ENCODE data around the gene ATP6V0E2.

The ATP6V0E2 gene

GRCh38 chr7:149864023-149864422, 9.7 kb upstream of the ATP6V0E2 start:
- no peak for DNase-seq (ENCODE audit: low read depth)

GRCh38 chr7:149864751-149865150, 9.0 kb upstream of the ATP6V0E2 start:
- DNase-seq (ENCODE audit: low read depth): no peak

GRCh38 chr7:149865437-149865836, 8.3 kb upstream of the ATP6V0E2 start:
- DNase-seq (ENCODE audit: low read depth): peak; percentile 54

GRCh38 chr7:149866139-149866778, 7.5 kb upstream of the ATP6V0E2 start:
- no peak for DNase-seq (ENCODE audit: low read depth)

GRCh38 chr7:149866779-149867447, 6.9 kb upstream of the ATP6V0E2 start:
- no peak for DNase-seq (ENCODE audit: low read depth)

- no peak for DNase-seq (ENCODE audit: low read depth)
Measured at GRCh38 chr7:149867762-149868622, 5.8 kb upstream of the ATP6V0E2 start.

GRCh38 chr7:149868623-149869290, 5.0 kb upstream of the ATP6V0E2 start:
- no peak for DNase-seq (ENCODE audit: low read depth)

- DNase-seq (ENCODE audit: low read depth): no peak
Measured at GRCh38 chr7:149869291-149869650, 4.5 kb upstream of the ATP6V0E2 start.

GRCh38 chr7:149869867-149870266, 3.9 kb upstream of the ATP6V0E2 start:
- no peak for DNase-seq (ENCODE audit: low read depth)

GRCh38 chr7:149870274-149870673, 3.5 kb upstream of the ATP6V0E2 start:
- DNase-seq (ENCODE audit: low read depth): no peak

GRCh38 chr7:149870701-149871483, 2.9 kb upstream of the ATP6V0E2 start:
- DNase-seq (ENCODE audit: low read depth): no peak

GRCh38 chr7:149871576-149871975, 2.2 kb upstream of the ATP6V0E2 start:
- no peak for DNase-seq (ENCODE audit: low read depth)

GRCh38 chr7:149872419-149873073, 1.2 kb upstream of the ATP6V0E2 start:
- no peak for DNase-seq (ENCODE audit: low read depth)

GRCh38 chr7:149873970-149874643, 338 bp downstream of the ATP6V0E2 start:
- DNase-seq (ENCODE audit: low read depth): no peak

- DNase-seq (ENCODE audit: low read depth): no peak
Measured at GRCh38 chr7:149874644-149875028, 867 bp downstream of the ATP6V0E2 start.

GRCh38 chr7:149875396-149875795, 1.6 kb downstream of the ATP6V0E2 start:
- DNase-seq (ENCODE audit: low read depth): no peak

GRCh38 chr7:149877890-149878522, 4.2 kb downstream of the ATP6V0E2 start:
- DNase-seq (ENCODE audit: low read depth): no peak

- DNase-seq (ENCODE audit: low read depth): no peak
Measured at GRCh38 chr7:149878523-149878921, 4.8 kb downstream of the ATP6V0E2 start.

GRCh38 chr7:149879271-149879743, 5.5 kb downstream of the ATP6V0E2 start:
- no peak for DNase-seq (ENCODE audit: low read depth)
